Karpas-422 (cell line): Measurements from ENCODE around the gene NOB1. TPM values are rescaled to one million over a fixed set of nuclear protein-coding genes. Genes with fewer than 3 reads are reported as not detected.

ENCODE experiments used
- DNase-seq: peaks from one replicate; pipeline ENCODE4 v3.0.0-alpha.2; 2015
- H2AFZ ChIP-seq: fragments of 200-600 bp; sonication (generic); 2 replicates; pipeline ENCODE4 v1.6.1; 2014; ENCODE audit warnings: antibody characterized with exemption, low read length, mixed read lengths
- H3K27ac ChIP-seq: fragments of 200-600 bp; sonication (generic); 2 replicates; pipeline ENCODE4 v1.5.1; 2014; ENCODE audit warnings: mild to moderate bottlenecking, low read length, moderate library complexity
- H3K27me3 ChIP-seq: fragments of 200-600 bp; sonication (generic); 2 replicates; pipeline ENCODE4 v1.6.1; 2014; ENCODE audit warnings: low read length, mixed read lengths
- H3K36me3 ChIP-seq: fragments of 200-600 bp; sonication (generic); 2 replicates; pipeline ENCODE4 v1.6.1; 2014; ENCODE audit warnings: low read length, mixed read lengths; ENCODE audit not compliant: insufficient read depth
- H3K4me1 ChIP-seq: fragments of 200-600 bp; sonication (generic); 2 replicates; pipeline ENCODE4 v1.6.1; 2014; ENCODE audit warnings: mild to moderate bottlenecking, low read length, mixed read lengths
- H3K4me2 ChIP-seq: fragments of 200-600 bp; sonication (generic); 2 replicates; pipeline ENCODE4 v1.6.1; 2014; ENCODE audit warnings: low read length, low read depth, mild to moderate bottlenecking; ENCODE audit not compliant: poor library complexity, severe bottlenecking
- H3K4me3 ChIP-seq: fragments of 200-600 bp; sonication (generic); 2 replicates; pipeline ENCODE4 v1.5.1; 2014; ENCODE audit warnings: mild to moderate bottlenecking, antibody characterized with exemption, low read length, mixed read lengths
- H3K79me2 ChIP-seq: fragments of 200-600 bp; sonication (generic); 2 replicates; pipeline ENCODE4 v1.6.1; 2014; ENCODE audit warnings: mild to moderate bottlenecking, low read length, mixed read lengths
- H3K9ac ChIP-seq: fragments of 200-600 bp; sonication (generic); 2 replicates; pipeline ENCODE4 v1.6.0; 2014; ENCODE audit warnings: low read length
- H3K9me2 ChIP-seq: fragments of 200-600 bp; sonication (generic), shearing (Covaris generic); replicated peaks from 2 replicates; pipeline ENCODE4 v1.6.0; 2014; ENCODE audit warnings: mild to moderate bottlenecking, low read length, moderate library complexity; ENCODE audit not compliant: insufficient read depth
- H3K9me3 ChIP-seq: fragments of 300-700, 200-600 bp; sonication (generic); 2 replicates; pipeline ENCODE4 v1.6.1; 2014; ENCODE audit warnings: low read length, mixed read lengths
- H4K20me1 ChIP-seq: fragments of 200-600 bp; sonication (generic); 2 replicates; pipeline ENCODE4 v1.6.1; 2014; ENCODE audit warnings: mild to moderate bottlenecking, antibody characterized with exemption, low read length, low read depth; ENCODE audit not compliant: insufficient read depth
- total RNA-seq: library from RNA; depleted of rRNA; stranded (reverse); fragments of >200 nt; shearing (Covaris generic); gene quantifications from 2 replicates; pipeline ENCODE4 v1.2.3, GENCODE V29; 2014; ENCODE audit warnings: low replicate concordance

NOB1 gene
- total RNA-seq, 1 experiment from 2014 or later = 50.5 TPM

- Histone ChIP-seq H3K4me2 (peak overlapping the region; percentile 88), H3K9me3 (no peaks in the 10 kb centered on the region), H3K36me3 (no peaks in the 10 kb centered on the region), H3K9ac (0 out of 2 replicates have a peak overlapping the region, but pooled peaks have one; percentile 0), H3K9me2 (no peaks in the 10 kb centered on the region), H3K27me3 (no peaks in the 10 kb centered on the region), H3K27ac (peak overlapping the region; percentile 37), H3K4me3 (peak overlapping the region; percentile 71; the same call in 1 of the 2 replicates), H3K79me2 (peaks cover 11% of the 10 kb centered on the region; the same call in 1 of the 2 replicates), H2AFZ (no peak overlapping the region), H4K20me1 (no peaks in the 10 kb centered on the region), H3K4me1 (peaks cover 32% of the 10 kb centered on the region)
- DNase-seq = no peak
Measured at GRCh38 chr16:69724414-69724873, 30.3 kb downstream of the NOB1 start.

GRCh38 chr16:69721441-69721957 lies 33.2 kb downstream of the NOB1 start:
- peaks cover 8% of the 10 kb centered on the region; the same call in 1 of the 2 replicates for H3K79me2 ChIP-seq

GRCh38 chr16:69720822-69721430 lies 33.8 kb downstream of the NOB1 start:
- H3K4me3 ChIP-seq = no peak overlapping the region
- no peak overlapping the region for H3K9ac ChIP-seq
- H3K9me2 ChIP-seq = no peaks in the 10 kb centered on the region
- H3K79me2 ChIP-seq = peaks cover 6% of the 10 kb centered on the region; the same call in 1 of the 2 replicates
- no peak overlapping the region for H2AFZ ChIP-seq
- no peak overlapping the region for H3K27ac ChIP-seq
- H3K9me3 ChIP-seq = no peaks in the 10 kb centered on the region
- no peaks in the 10 kb centered on the region for H3K27me3 ChIP-seq
- H3K4me1 ChIP-seq = peaks cover 16% of the 10 kb centered on the region
- H4K20me1 ChIP-seq = no peaks in the 10 kb centered on the region
- no peaks in the 10 kb centered on the region; the same call in 1 of the 2 replicates for H3K36me3 ChIP-seq
- no peak overlapping the region for H3K4me2 ChIP-seq
- DNase-seq = no peak

More at GRCh38 chr16:69721441-69721957, 33.2 kb downstream of the NOB1 start:
- Histone ChIP-seq H2AFZ (no peak overlapping the region), H3K36me3 (no peaks in the 10 kb centered on the region; the same call in 1 of the 2 replicates), H3K4me2 (no peak overlapping the region), H3K27me3 (no peaks in the 10 kb centered on the region), H3K4me3 (no peak overlapping the region), H3K9ac (no peak overlapping the region), H4K20me1 (no peaks in the 10 kb centered on the region), H3K27ac (no peak overlapping the region), H3K9me2 (no peaks in the 10 kb centered on the region), H3K9me3 (no peaks in the 10 kb centered on the region), H3K4me1 (peaks cover 20% of the 10 kb centered on the region)
- DNase-seq = no peak

GRCh38 chr16:69718111-69718764 lies 36.5 kb downstream of the NOB1 start:
- H2AFZ ChIP-seq = no peak overlapping the region
- no peak overlapping the region for H3K9ac ChIP-seq
- H4K20me1 ChIP-seq = no peaks in the 10 kb centered on the region
- no peak for DNase-seq
- H3K9me2 ChIP-seq = no peaks in the 10 kb centered on the region
- no peak overlapping the region for H3K4me2 ChIP-seq
- H3K36me3 ChIP-seq = no peaks in the 10 kb centered on the region; the same call in 1 of the 2 replicates
- no peaks in the 10 kb centered on the region for H3K27me3 ChIP-seq
- H3K9me3 ChIP-seq = no peaks in the 10 kb centered on the region
- no peak overlapping the region for H3K4me3 ChIP-seq
- no peak overlapping the region for H3K27ac ChIP-seq
- peaks cover 4% of the 10 kb centered on the region; the same call in 1 of the 2 replicates for H3K79me2 ChIP-seq
- no peaks in the 10 kb centered on the region for H3K4me1 ChIP-seq

DNA sequence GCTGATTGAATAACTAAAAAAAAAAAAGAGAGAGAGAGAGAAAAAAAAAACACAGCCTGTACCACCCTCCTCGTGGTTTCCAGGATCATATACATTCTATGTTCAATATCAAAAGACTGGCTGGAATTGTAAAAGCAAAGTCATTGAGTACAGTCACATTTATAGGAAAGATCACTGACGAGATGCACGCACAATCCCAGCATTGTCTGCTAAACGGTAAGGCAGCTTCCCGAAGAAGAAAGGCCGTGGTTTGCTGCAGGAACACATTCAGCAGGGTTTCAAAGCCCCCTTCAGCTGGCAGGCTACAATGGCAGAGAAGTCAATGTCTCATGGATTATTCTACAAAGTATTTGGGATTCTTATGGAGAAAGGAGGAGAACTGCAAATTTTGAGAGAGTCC lies 37.7 kb downstream of the NOB1 start:
- no peak for DNase-seq
- no peak overlapping the region for H3K27ac ChIP-seq
- no peaks in the 10 kb centered on the region for H3K27me3 ChIP-seq
- no peak overlapping the region for H3K4me3 ChIP-seq
- H3K4me2 ChIP-seq = no peak overlapping the region
- no peaks in the 10 kb centered on the region for H3K4me1 ChIP-seq
- peaks cover 4% of the 10 kb centered on the region; the same call in 1 of the 2 replicates for H3K79me2 ChIP-seq
- no peaks in the 10 kb centered on the region for H3K9me3 ChIP-seq
- peaks cover 3% of the 10 kb centered on the region; the same call in 1 of the 2 replicates for H3K36me3 ChIP-seq
- H3K9ac ChIP-seq = no peak overlapping the region
- H3K9me2 ChIP-seq = no peaks in the 10 kb centered on the region
- no peak overlapping the region for H2AFZ ChIP-seq
- no peaks in the 10 kb centered on the region for H4K20me1 ChIP-seq

DNA sequence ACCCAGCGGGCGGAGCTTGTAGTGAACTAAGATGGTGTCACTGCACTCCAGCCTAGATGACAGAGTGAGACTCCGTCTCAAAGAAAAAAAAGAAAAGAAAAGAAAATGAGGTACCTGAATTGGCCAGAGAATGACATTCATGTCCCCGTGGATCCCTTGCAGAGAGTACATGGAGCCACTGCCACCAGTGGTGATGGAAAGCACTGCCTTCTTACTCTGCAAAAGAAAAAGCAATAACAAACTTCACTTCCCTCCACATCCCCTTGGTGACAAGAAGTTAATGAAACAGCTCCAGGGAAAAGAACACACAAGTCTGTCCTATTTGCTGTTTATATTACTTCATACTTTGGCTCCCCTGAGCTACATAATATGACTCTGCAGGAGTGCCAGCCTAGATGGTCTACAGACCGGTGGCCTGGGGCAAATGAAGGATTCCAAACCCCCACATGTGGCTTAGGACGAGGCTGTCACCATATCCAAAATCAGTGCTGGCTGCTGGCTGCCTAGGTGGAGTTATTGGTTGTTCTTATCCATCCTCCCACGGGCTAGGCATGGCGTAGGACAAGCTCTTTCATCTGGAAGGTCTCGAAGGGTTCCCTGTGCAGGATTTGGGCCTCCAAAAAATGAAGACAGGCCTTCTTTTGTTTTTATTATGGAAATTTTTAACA lies 41.7 kb downstream of the NOB1 start:
- Histone ChIP-seq H4K20me1 (no peaks in the 10 kb centered on the region), H3K36me3 (peaks cover 14% of the 10 kb centered on the region; the same call in 1 of the 2 replicates), H3K79me2 (no peaks in the 10 kb centered on the region), H3K27me3 (no peaks in the 10 kb centered on the region), H3K9ac (no peak overlapping the region), H3K4me3 (no peak overlapping the region), H3K4me2 (no peak overlapping the region), H3K9me3 (no peaks in the 10 kb centered on the region), H2AFZ (no peak overlapping the region), H3K4me1 (no peaks in the 10 kb centered on the region), H3K9me2 (no peaks in the 10 kb centered on the region), H3K27ac (no peak overlapping the region)
- DNase-seq = no peak

DNA sequence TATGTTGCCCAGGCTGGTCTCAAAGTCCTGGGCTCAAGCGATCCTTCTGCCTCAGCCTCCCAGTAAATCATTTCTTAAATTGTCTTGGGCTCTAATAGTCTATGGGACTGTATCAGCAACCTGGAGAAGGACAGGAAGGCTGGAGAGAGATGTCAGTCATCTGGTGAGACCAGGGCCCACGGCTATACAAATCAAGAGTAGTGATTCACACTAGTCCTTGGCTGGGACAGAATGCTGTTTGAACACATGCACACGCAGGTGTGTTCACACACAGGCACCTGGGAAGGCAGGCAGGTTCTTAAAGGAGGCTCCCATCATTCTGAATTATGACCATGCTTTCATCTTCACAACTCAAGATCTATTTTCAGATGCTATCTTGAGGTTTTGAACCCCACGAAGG lies 42.4 kb downstream of the NOB1 start:
- H3K4me2 ChIP-seq = no peak overlapping the region
- H3K79me2 ChIP-seq = no peaks in the 10 kb centered on the region
- no peaks in the 10 kb centered on the region for H3K4me1 ChIP-seq
- H3K36me3 ChIP-seq = peaks cover 14% of the 10 kb centered on the region; the same call in 1 of the 2 replicates
- no peaks in the 10 kb centered on the region for H4K20me1 ChIP-seq
- no peaks in the 10 kb centered on the region for H3K9me2 ChIP-seq
- DNase-seq = no peak
- H3K27ac ChIP-seq = no peak overlapping the region
- no peaks in the 10 kb centered on the region for H3K9me3 ChIP-seq
- no peak overlapping the region for H2AFZ ChIP-seq
- no peak overlapping the region for H3K9ac ChIP-seq
- no peaks in the 10 kb centered on the region for H3K27me3 ChIP-seq
- no peak overlapping the region for H3K4me3 ChIP-seq
